Measurements from ENCODE around the gene OCRL.
A peak's percentile ranks its signal among the peaks of the same experiment; 100 is the strongest.

Gene OCRL

DNA sequence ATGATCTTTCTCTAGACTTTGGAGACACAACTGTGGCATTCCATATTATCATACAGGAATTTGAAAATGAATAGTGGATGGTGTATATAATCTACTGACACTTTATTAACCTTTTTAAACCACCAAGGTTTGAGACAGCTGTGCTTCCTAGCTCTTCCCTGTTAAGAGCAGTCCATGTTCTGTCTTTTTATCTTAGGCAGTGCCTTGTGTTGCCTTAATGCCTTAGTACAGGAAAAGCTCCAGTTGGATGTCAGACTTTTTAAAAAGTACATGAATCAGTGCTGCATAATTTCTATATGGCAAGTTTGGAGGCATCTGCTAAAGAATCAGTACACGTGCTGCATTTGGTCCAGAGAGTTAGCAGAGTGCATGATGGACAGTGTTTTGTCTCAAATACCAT, 45.1 kb downstream of the OCRL start:
- DNase-seq (ENCODE audit: low spot score) = no peak

DNA sequence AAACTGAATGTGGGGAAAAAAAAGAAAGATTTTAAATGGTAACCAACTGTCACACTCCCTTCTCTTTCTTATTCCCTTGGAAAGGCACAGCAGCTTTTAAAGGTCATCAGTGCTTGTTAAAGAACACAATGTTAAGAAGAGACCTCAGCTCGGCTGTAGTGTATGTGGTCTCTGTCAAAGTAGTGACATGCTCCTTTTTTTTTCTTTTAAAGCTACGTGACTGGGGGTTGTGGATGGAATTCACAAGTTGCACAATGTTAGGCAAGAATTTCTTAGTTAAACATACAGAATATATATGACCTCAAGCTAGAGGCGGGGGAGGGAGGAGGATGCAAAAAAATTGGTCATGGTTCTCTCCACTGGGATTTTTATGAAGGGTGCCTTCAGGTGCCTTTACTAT, 45.6 kb downstream of the OCRL start:
- no peak for DNase-seq (ENCODE audit: low spot score)

GRCh38 chrX:129586446-129586845, 46.4 kb downstream of the OCRL start:
- DNase-seq (ENCODE audit: low spot score) = no peak

DNA sequence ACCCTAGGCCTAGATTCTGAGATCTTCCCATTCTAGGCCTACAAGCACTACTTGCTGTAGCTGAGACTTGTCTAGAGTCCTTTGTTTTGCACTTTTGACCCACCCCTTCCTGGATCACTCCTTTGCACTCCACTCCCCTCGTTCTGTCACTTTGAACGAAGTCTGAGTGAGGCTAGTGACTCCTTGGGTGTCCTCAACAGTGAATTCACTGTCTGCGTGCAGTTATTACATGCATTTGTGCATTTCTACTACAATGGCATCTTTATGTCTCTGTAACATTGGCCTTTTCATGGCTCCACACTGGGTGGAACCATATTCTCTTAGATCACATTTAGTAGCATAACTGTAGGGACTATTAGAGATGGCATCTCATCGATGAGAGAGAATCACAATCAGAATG, 50.5 kb downstream of the OCRL start:
- peak; percentile 41 for DNase-seq (ENCODE audit: low spot score)

GRCh38 chrX:129593137-129593536, 53.1 kb downstream of the OCRL start:
- DNase-seq (ENCODE audit: low spot score) = no peak

DNA sequence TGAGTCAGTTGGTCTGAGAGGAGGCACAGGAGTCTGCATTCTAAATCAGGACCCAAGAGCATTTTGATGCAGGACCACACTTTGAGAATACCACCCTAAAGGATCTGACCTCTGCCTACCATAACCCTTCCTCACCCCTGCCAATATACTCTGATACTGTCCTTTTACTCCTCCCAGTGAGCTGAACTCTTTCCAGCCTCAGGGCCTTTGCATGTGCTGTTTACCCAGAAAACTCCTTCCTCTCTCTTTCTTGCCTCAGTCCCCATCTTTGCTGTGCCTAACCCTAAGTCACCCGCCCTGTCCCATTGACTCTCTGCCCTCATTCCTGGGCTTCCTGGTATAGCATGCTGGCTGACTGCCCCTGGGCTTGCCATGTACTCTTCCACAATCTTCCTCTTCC, 54.7 kb downstream of the OCRL start:
- no peak for DNase-seq (ENCODE audit: low spot score)

- no peak for DNase-seq (ENCODE audit: low spot score)
Observed at GRCh38 chrX:129596077-129596476, 56.0 kb downstream of the OCRL start.

DNA sequence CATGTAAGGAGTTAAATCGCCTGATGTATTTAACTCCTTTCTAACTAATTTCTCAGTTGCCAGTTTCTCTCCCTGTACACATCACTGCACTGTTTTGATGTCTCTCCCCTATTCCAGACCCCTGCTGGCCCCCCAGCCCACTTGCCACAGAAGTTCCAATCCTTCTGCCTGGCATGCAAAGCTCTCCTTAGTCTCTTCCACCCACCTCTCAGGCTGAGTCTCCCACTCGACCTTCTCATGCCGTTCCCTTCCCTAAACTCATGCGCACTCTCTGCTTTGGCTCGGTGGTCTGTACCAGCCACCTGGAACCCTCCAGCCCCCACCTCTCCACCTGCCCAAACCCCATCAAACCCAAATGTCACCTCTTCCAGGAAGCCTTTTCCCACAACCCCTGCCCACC, 57.8 kb downstream of the OCRL start:
- DNase-seq (ENCODE audit: low spot score) = no peak

DNA sequence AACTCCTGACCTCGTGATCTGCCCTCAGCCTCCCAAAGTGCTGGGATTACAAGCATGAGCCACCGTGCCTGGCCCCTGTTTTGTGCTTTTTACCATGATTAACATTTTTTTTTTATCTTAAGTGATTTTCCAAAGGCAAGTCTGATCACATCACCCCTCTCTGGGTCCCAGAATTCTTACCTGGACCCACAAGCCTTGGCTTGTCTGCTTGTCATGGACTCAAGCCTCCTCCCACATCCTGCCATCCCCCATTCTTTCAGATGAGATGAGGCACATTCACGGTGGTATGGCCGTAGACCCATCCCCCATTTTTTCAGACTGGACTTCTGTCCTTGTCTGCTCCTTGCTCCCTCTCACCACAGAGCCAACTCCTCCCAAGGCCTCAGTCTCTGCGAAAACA, 59.4 kb downstream of the OCRL start:
- DNase-seq (ENCODE audit: low spot score) = no peak

DNA sequence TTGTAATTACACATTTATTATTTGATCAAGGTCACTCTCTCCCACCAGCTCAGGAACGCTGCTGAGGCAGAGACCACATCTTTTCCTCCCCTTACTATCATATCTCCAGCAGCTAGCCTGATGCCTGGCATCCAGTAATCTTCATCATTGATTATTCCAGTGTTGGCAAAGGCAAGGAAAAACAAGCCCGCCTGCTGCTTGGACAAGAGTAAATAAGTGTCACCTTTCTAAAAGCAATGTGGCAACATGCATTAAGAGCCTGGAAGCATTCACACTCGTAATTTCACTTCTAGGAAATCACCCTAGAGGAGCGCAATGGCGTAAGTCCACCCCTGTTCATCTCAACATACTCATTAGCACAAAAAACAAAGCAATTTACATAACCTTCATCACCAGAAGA, 59.9 kb downstream of the OCRL start:
- no peak for DNase-seq (ENCODE audit: low spot score)

DNA sequence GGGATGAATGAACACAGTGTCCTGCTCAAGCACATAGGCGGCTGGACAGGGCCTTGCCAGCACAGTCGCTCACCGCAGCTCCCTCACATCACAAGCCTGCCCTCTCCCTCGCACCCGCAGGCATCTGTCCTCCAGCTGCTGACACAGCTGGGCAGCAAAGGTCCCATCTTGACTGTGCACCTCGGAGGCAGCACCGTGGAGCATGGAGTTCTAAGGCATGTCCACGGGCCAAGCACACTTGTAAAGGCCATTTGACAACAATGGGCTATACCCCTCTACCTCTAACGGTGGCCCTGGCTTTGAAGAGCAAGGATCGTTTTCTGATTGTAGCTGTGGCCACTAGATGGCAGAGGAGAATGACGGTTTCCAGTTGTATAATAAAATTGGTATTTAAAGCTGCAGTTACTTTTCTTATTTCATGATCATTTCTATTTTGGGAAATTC, 60.9 kb downstream of the OCRL start:
- DNase-seq (ENCODE audit: low spot score) = peak; percentile 71

- DNase-seq (ENCODE audit: low spot score) = peak; percentile 56
Observed at GRCh38 chrX:129606918-129607317, 66.9 kb downstream of the OCRL start.

GRCh38 chrX:129608496-129608895, 68.4 kb downstream of the OCRL start:
- DNase-seq (ENCODE audit: low spot score) = no peak

DNA sequence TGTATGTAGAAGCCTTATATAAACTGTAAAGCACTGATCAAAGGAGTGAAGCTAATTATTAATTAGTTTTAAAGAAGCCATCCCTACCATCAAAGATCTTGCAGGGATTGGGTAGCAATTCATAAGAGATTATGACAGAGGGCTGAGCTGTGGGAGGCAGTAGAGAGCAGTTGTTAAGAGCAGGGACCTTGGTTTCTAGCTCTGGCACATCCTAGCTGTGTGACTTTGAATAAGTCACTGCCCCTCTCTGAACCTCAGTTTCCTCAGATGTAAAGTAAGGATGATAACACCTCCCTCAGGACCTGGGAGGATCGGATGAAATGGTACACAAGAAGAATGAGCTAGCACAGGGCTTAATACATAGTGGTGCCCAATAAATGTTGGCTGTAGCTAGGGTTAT, 69.3 kb downstream of the OCRL start:
- no peak for DNase-seq (ENCODE audit: low spot score)

GRCh38 chrX:129612396-129612795, 72.3 kb downstream of the OCRL start:
- no peak for DNase-seq (ENCODE audit: low spot score)

DNA sequence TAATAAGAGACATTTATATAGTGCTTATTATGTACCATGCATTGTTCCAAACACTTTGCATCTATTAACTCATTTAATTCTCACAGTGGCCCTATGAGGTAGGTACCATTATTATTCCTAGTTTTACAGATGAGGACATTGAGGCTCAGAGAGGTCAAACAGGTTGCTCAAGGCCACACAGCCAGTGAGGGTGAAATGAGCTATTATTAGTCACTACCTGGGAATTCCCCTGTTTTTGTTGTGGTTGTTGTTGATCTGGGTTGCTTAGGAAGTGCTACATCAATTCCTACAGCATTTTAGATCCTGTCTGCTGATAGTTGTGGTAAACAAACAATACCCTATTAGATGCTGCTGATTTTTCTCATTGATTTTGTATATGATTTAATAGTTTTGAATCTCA, 73.5 kb downstream of the OCRL start:
- DNase-seq (ENCODE audit: low spot score) = no peak

DNA sequence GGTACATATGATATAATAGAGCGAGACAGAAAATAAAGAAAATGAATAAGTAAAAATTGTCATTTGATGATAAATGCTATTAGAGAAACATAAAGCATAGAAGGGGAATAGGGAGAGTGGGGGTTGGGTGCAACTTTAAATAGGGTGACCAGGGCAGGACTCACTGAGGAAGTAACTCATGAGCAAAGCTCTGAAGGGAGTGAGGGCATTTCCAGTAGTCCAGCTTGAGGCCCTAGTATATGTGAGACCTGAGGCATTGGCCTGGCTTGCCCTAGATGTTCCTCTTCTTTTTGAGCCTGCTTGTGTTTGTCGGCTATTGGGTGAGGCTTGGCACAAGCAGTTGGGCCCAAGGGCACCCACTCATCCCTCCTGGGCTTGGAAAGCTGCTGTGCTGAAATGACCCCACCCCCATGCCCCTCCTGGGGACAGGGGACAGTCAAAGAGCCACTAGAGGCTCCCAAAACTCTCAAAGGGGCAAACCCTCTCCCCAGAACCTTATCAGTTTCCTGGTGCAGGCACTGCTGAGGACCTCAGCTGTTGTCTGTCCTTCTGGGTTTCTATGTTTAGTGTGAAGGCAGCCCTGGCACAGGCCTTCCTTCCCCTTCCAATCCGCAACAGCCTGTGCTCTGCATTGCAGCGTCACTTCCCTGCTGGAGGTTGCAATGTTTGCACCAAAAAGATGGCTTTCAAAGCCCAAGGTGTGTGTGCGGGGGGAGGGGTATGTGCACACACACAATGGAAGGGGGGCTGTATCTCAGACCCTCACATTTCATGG, 74.6 kb downstream of the OCRL start:
- no peak for DNase-seq (ENCODE audit: low spot score)

- DNase-seq (ENCODE audit: low spot score) = no peak
Observed at GRCh38 chrX:129617420-129617819, 77.4 kb downstream of the OCRL start.

- DNase-seq (ENCODE audit: low spot score) = no peak
Observed at GRCh38 chrX:129618997-129619396, 78.9 kb downstream of the OCRL start.

GRCh38 chrX:129622757-129623301, 82.8 kb downstream of the OCRL start:
- DNase-seq (ENCODE audit: low spot score) = no peak

DNA sequence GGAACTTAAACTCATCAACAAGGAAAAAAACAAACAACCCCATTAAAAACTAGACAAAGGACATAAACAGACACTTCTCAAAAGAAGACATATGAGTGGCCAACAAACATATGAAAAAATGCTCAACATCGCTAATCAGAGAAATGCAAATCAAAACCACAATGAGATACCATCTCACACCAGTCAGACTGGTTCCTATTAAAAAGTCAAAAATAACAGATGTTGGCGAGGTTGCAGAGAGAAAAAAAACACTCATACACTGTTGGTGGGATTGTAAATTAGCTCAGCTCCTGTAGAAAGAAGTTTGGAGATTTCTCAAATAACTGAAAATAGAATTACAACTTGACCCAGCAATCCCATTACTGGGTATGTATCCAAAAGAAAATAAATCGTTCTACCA, 86.0 kb downstream of the OCRL start:
- no peak for DNase-seq (ENCODE audit: low spot score)

DNA sequence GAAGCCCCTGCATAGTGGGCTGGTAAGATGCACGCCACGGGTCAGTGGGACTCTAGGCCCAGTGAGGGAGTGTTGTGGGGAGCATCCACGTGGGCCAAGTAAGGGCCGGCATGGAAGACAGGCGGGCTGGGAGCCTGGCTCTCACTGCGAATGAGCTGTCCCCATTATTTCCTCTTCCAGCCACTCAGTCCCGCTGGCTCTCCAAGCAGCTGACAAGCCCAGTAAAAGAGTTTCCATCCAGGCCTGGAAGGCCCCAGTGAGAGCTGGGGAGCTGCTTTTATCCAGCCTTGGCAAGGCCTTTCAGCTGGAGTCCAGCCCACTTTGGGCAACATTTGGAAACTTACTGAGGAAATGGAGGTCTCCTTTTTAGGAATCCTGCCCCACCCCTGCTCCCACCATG, 89.8 kb downstream of the OCRL start:
- DNase-seq (ENCODE audit: low spot score) = no peak

DNA sequence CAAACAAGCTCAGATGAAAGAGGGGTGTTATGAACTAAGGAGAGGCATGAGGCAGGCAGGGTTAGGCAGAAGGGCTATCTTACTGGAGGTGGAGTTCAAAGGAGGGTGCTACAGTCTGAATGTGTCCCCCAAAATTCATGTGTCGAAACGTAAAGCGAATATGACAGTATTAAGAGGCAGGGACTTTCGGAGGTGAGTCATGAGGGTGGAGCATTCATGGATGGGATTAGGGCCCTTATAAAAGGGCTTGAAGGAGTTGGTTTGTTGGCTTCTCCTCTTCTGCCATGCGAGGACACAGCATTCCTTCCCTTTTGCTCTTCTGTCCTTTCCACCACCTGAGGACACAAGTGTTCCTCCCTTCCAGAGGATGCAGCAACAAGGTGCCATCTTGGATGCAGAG, 91.8 kb downstream of the OCRL start:
- no peak for DNase-seq (ENCODE audit: low spot score)

- no peak for DNase-seq (ENCODE audit: low spot score)
Observed at GRCh38 chrX:129632443-129632842, 92.4 kb downstream of the OCRL start.

Data from globus pallidus (tissue), 1 donor.